Testis (tissue), 2 donors: ENCODE results near the gene OGG1.

ENCODE experiments used
- POLR2A ChIP-seq: fragments of 450-650 bp; IDR thresholded peaks from one replicate; pipeline ENCODE4 v1.6.1; 2017; ENCODE audit warnings: antibody characterized with exemption, mild to moderate bottlenecking, moderate library complexity
- TF ChIP-seq, protein P1 (sequence below), 3 experiments: fragments of 450-650 bp in 2 of 3; fragments of 200-600 bp in 1 of 3; sonication (generic) in 1 of 3; IDR thresholded peaks; one replicate each; pipeline ENCODE4 v1.5.1; 2016 to 2019; ENCODE audit warnings: antibody characterized with exemption in 3 of 3, mild to moderate bottlenecking in 2 of 3, moderate library complexity in 1 of 3

DNA sequence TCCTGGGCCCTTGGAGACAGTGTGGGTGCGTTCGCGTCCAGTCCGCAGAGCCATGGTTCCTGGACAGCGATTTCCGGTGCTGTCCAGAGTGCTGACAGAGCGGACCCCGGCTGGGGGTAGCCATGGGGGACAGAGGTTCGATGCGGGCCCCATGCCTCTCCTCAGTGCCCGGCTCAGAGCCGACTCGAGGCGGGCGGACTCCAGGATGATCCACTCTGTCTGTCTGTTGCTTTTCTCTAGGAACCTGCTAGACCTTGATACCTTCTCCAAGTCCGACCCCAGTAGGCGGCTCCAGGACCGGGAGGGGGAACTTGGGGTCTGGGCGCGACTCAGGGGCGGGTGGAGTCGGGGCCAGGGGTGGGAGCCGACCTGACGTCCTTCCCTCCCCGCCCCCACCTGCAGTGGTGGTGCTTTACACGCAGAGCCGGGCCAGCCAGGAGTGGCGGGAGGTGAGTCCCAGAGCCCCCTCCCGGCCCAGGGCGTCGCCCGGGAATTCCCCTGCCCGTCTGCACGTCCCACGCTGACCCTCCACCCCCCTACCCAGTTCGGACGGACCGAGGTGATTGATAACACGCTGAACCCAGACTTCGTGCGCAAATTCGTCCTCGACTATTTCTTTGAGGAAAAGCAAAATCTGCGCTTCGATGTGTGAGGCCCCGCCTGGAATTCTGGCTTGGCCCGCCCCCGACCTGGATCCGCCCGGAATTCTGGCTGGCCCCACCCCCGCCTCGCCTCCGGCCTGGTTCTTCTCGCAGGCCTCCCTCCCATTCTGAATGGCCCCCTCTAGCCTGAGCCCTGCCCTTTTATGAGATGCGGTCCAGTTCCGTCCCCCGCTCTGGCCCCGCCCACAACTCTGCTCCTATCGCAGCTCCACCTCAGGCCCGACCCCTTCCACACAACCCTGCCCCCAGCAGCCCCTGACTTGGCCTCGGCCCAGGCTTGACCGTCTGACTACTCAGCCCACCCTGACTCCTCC lies 45.1 kb upstream of the OGG1 start:
- TF ChIP-seq POLR2A = no peak
- TF ChIP-seq, protein P1, sequence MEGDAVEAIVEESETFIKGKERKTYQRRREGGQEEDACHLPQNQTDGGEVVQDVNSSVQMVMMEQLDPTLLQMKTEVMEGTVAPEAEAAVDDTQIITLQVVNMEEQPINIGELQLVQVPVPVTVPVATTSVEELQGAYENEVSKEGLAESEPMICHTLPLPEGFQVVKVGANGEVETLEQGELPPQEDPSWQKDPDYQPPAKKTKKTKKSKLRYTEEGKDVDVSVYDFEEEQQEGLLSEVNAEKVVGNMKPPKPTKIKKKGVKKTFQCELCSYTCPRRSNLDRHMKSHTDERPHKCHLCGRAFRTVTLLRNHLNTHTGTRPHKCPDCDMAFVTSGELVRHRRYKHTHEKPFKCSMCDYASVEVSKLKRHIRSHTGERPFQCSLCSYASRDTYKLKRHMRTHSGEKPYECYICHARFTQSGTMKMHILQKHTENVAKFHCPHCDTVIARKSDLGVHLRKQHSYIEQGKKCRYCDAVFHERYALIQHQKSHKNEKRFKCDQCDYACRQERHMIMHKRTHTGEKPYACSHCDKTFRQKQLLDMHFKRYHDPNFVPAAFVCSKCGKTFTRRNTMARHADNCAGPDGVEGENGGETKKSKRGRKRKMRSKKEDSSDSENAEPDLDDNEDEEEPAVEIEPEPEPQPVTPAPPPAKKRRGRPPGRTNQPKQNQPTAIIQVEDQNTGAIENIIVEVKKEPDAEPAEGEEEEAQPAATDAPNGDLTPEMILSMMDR (IDR thresholded peaks at IDR 0.05) = no peak
